K562 (cell line): ENCODE results near the gene TTLL8. TPM values are rescaled to one million over a fixed set of nuclear protein-coding genes. Genes with fewer than 3 reads are reported as not detected.

Source experiments
- ATAC-seq: fragments of 200-7000 bp; cut with Tn5 transposase; 3 replicates; pipeline ENCODE4 v1.9.1; 2020; ENCODE audit warnings: moderate library complexity
- BruUV-seq: library from RNA; stranded (reverse); fragments of 400-500 nt; replicated peaks from 2 replicates; lab custom pipeline; 2021; lab: Mats Ljungman, UMichigan
- CTCF ChIA-PET: fragments of 300-600 bp; formaldehyde crosslinking; extraction: SDS; loops from one replicate; lab custom pipeline; 2021; ENCODE audit warnings: low intra/inter-chr PET ratio; lab: Yijun Ruan, JAX
- POLR2A ChIA-PET: fragments of 300-600, 350-650 bp; sonication (Branson Sonifier 250); formaldehyde crosslinking; extraction: SDS; loops from one replicate; lab custom pipeline; 2021; ENCODE audit warnings: antibody characterized with exemption, inconsistent platforms; lab: Yijun Ruan, JAX
- DNase-seq, 4 experiments: peaks; one replicate each; pipeline versions ENCODE4 v3.0.0 to v3.0.0-alpha.2; 2011 to 2018; ENCODE audit warnings: low spot score in 3 of 4, mixed read lengths in 3 of 4; ENCODE audit errors: extremely low read depth in 1 of 4
- FAIRE-seq: peaks from 2 replicates; lab custom pipeline; 2011; peaks lifted over from hg19 to GRCh38; lab: Jason Lieb, UNC
- H2AFZ ChIP-seq: 2 replicates; pipeline ENCODE4 v1.6.0; 2011; ENCODE audit warnings: low read depth, low read length, control low read depth, inconsistent platforms
- H3K27ac ChIP-seq: fragments of 200-600 bp; 3 replicates; pipeline ENCODE4 v1.8.0; 2011; ENCODE audit warnings: low read depth, mild to moderate bottlenecking, control low read depth, inconsistent platforms, low read length, moderate library complexity, mixed read lengths; ENCODE audit errors: extremely low read depth
- H3K27me3 ChIP-seq, 2 experiments: fragments of 300-600 bp in 1 of 2; 2 replicates in 1 of 2; 3 replicates in 1 of 2; pipeline versions ENCODE4 v1.6.0 to v1.8.0; 2011; ENCODE audit warnings: inconsistent platforms in 2 of 2, low read length in 2 of 2, mild to moderate bottlenecking in 1 of 2, mixed read lengths in 1 of 2, moderate library complexity in 1 of 2; ENCODE audit not compliant: control insufficient read depth in 2 of 2, insufficient read depth in 2 of 2
- H3K36me3 ChIP-seq: fragments of 300-600 bp; 3 replicates; pipeline ENCODE4 v1.8.0; 2011; ENCODE audit warnings: mild to moderate bottlenecking, low read length, inconsistent platforms; ENCODE audit not compliant: control insufficient read depth, insufficient read depth
- H3K4me1 ChIP-seq, 2 experiments: fragments of 200-600 bp in 1 of 2; replicated peaks in 1 of 2; 2 replicates in 1 of 2; 3 replicates in 1 of 2; pipeline versions ENCODE4 v1.5.1 to v1.8.0; 2011; ENCODE audit warnings: inconsistent platforms in 2 of 2, low read length in 2 of 2, mild to moderate bottlenecking in 1 of 2, mixed read lengths in 1 of 2, moderate library complexity in 1 of 2; ENCODE audit not compliant: control insufficient read depth in 2 of 2, insufficient read depth in 2 of 2
- H3K4me2 ChIP-seq: 2 replicates; pipeline ENCODE4 v1.6.1; 2011; ENCODE audit warnings: low read length, control low read depth, inconsistent platforms, mixed read lengths; ENCODE audit not compliant: insufficient read depth
- H3K4me3 ChIP-seq: fragments of 200-600 bp; sonication (generic), shearing (Covaris generic); 2 replicates; pipeline ENCODE4 v1.5.1; 2016; ENCODE audit warnings: control low read depth, inconsistent platforms
- H3K79me2 ChIP-seq: fragments of 200-600 bp; 3 replicates; pipeline ENCODE4 v1.8.0; 2011; ENCODE audit warnings: low read length, inconsistent platforms; ENCODE audit not compliant: control insufficient read depth, insufficient read depth
- H3K9ac ChIP-seq, 2 experiments: 2 replicates each; pipeline versions ENCODE4 v1.6.0 to v1.6.1; 2011; ENCODE audit warnings: low read depth in 2 of 2, low read length in 2 of 2, control low read depth in 1 of 2, inconsistent platforms in 1 of 2, mild to moderate bottlenecking in 1 of 2, mixed read lengths in 1 of 2; ENCODE audit not compliant: insufficient read depth in 1 of 2
- H3K9me1 ChIP-seq: one replicate; pipeline ENCODE4 v1.6.0; 2011; ENCODE audit warnings: inconsistent platforms, mild to moderate bottlenecking, low read length, moderate library complexity; ENCODE audit not compliant: control insufficient read depth, insufficient read depth
- H3K9me3 ChIP-seq: replicated peaks from 2 replicates; pipeline ENCODE4 v1.5.1; 2011; ENCODE audit warnings: low read depth, low read length, inconsistent platforms; ENCODE audit not compliant: control insufficient read depth, insufficient read depth
- H4K20me1 ChIP-seq: replicated peaks from 2 replicates; pipeline ENCODE4 v1.6.1; 2011; ENCODE audit warnings: low read length, inconsistent platforms, mixed read lengths; ENCODE audit not compliant: control insufficient read depth, insufficient read depth
- DPF2 ChIP-seq: fragments of 450-650 bp; IDR thresholded peaks from 2 replicates; pipeline ENCODE4 v1.6.1; 2016
- NR4A1 ChIP-seq, 2 experiments: fragments of 250-450 bp in 1 of 2; fragments of 450-650 bp in 1 of 2; sonication (Bioruptor Pico) in 1 of 2; IDR thresholded peaks; 2 replicates each; pipeline versions ENCODE4 v1.4.0 to v1.6.1; 2016 to 2020; ENCODE audit warnings: mild to moderate bottlenecking in 2 of 2, missing compliant biosample characterization in 1 of 2, missing genetic modification characterization in 1 of 2, moderate library complexity in 1 of 2
- RNF2 ChIP-seq: sonication (generic); IDR thresholded peaks from 2 replicates; pipeline ENCODE4 v1.6.1; 2016
- SPI1 ChIP-seq: IDR thresholded peaks from 2 replicates; pipeline ENCODE4 v1.6.1; 2011; ENCODE audit warnings: low read depth, low read length, control low read depth, borderline replicate concordance
- VEZF1 ChIP-seq: fragments of 200-800 bp; sonication (Bioruptor generic); IDR thresholded peaks from 2 replicates; pipeline ENCODE4 v1.6.1; 2017; ENCODE audit warnings: missing genetic modification characterization, missing compliant biosample characterization
- WGBS: fragments of 100-300 bp; shearing (Covaris generic); methylation state at CpG from one replicate; pipeline ENCODE4 v1.1.6; 2016; ENCODE audit warnings: low coverage, mixed read lengths; ENCODE audit not compliant: insufficient coverage; ENCODE audit errors: missing lambda C conversion rate; 5-methylcytosine and 5-hydroxymethylcytosine counted together
- in situ Hi-C: fragments of 300-500 bp; cut with MboI; formaldehyde crosslinking; loops from 4 replicates; pipeline ENCODE4 v1.15.0; 2018; ENCODE audit warnings: inconsistent platforms, mixed read lengths
- intact Hi-C: fragments of 100-400 bp; cut with micrococcal nuclease; formaldehyde crosslinking; loops from 2 replicates; pipeline ENCODE4 v1.14.2; 2022
- polyA plus RNA-seq, 8 experiments: library from polyadenylated mRNA; depleted of rRNA in 4 of 8; stranded (reverse) in 5 of 8; unstranded in 3 of 8; fragments of >200 nt; fragmentation: Nextera tagmentation in 2 of 8; fragmentation: Illumina TruSeq in 1 of 8; extraction: Ambion mirVana in 2 of 8; extraction: Trizol in 1 of 8; gene quantifications; 2 replicates each; pipeline versions ENCODE4 v1.2.1 to v1.2.3, GENCODE V29; 2011 to 2014; ENCODE audit warnings: inconsistent platforms in 1 of 8, missing spikeins in 1 of 8
- total RNA-seq, 7 experiments: library from RNA; depleted of rRNA in 6 of 7; stranded (reverse); fragments of >200 nt in 6 of 7; fragmentation: Illumina TruSeq in 2 of 7; extraction: Trizol in 2 of 7; gene quantifications; 2 replicates each; pipeline versions ENCODE4 v1.2.1 to v1.2.3, GENCODE V29; 2011 to 2021; ENCODE audit warnings: low replicate concordance in 1 of 7

The TTLL8 gene
- total and polyA plus RNA-seq, 9 of the 15 experiments (the other 6 are each of a cell fraction or from before 2014, with no cell fraction given), result not detected

- DNase-seq, result peak in 1 of 4 experiments; percentile 20
Observed at GRCh38 chr22:50061824-50062355, 3.8 kb upstream of the TTLL8 start.

More at GRCh38 chr22:50061824-50062355, 3.8 kb upstream of the TTLL8 start:
- H3K9ac ChIP-seq, result no peak overlapping the region; a peak in 1 of 4 replicates
- no peak for ATAC-seq
- BruUV-seq, result no TSS peak
- FAIRE-seq, result no peak
- 10% methylated on average over 7 of the region's 17 CpGs for WGBS
- CTCF ChIA-PET, result no interaction called here
- peaks cover 0 to 39% of the 10 kb centered on the region in 2 experiments; a peak in 4 of 5 replicates for H3K4me1 ChIP-seq
- POLR2A ChIA-PET, result no interaction called here
- no peak overlapping the region for H2AFZ ChIP-seq
- no peak overlapping the region for H3K27ac ChIP-seq
- H3K4me2 ChIP-seq, result no peak overlapping the region; the same call in 1 of the 2 replicates
- no peak overlapping the region for H3K4me3 ChIP-seq
- no peaks in the 10 kb centered on the region for H4K20me1 ChIP-seq
- no peaks in the 10 kb centered on the region for H3K79me2 ChIP-seq
- no peaks in the 10 kb centered on the region for H3K9me1 ChIP-seq
- TF ChIP-seq VEZF1, result peak; percentile 26; the same call in 1 of the 2 replicates
- TF ChIP-seq NR4A1 (CRISPR knock-in tag; IDR thresholded peaks at IDR 0.05), result no peak
- no peak for TF ChIP-seq NR4A1 (tag; IDR thresholded peaks at IDR 0.05)
- 0 out of 2 replicates have a peak, but pooled peaks have one; percentile 1 for TF ChIP-seq SPI1
- TF ChIP-seq DPF2, result no peak
- no peak for TF ChIP-seq RNF2
- intact Hi-C loops (no loop called here), in situ Hi-C loops (no loop called here)
- peaks cover 7 to 9% of the 10 kb centered on the region in 2 experiments; a peak in 4 of 5 replicates for H3K27me3 ChIP-seq
- H3K36me3 ChIP-seq, result no peaks in the 10 kb centered on the region
- H3K9me3 ChIP-seq, result no peaks in the 10 kb centered on the region
